T-helper 1 cell treated with Interleukin-12 subunit alpha and Interleukin-12 subunit beta and Interleukin-4 antibody, amounts not matched to agents 30 μg/mL and 1 μg/mL, for 36 hours (primary cell): Measurements from ENCODE around the gene SNTA1.
"Not testable (repeated sequence)": the region's sequence is repeated elsewhere in the genome, so short reads cannot be mapped to it uniquely, and the experiment has no call there.

ENCODE experiments used
- H3K27ac Mint-ChIP-seq: one replicate; pipeline ENCODE4 v1.8.0; 2021; ENCODE audit warnings: mild to moderate bottlenecking, mixed read lengths
- H3K27me3 Mint-ChIP-seq: one replicate; pipeline ENCODE4 v1.8.0; 2021; ENCODE audit warnings: low read depth, mixed read lengths
- H3K36me3 Mint-ChIP-seq: one replicate; pipeline ENCODE4 v1.8.0; 2021; ENCODE audit warnings: low read depth, mixed read lengths
- H3K4me1 Mint-ChIP-seq: one replicate; pipeline ENCODE4 v1.8.0; 2021; ENCODE audit warnings: low read depth, mixed read lengths
- H3K4me3 Mint-ChIP-seq: one replicate; pipeline ENCODE4 v1.8.0; 2021; ENCODE audit warnings: mild to moderate bottlenecking, moderate library complexity, mixed read lengths
- H3K9me3 Mint-ChIP-seq: one replicate; pipeline ENCODE4 v1.8.0; 2021; ENCODE audit warnings: mixed read lengths

Gene SNTA1

GRCh38 chr20:33474963-33475362 is 31.4 kb upstream of the SNTA1 start:
- Mint-ChIP-seq H3K27me3 (peaks cover 6% of the 10 kb centered on the region), H3K36me3 (no peaks in the 10 kb centered on the region), H3K27ac (no peak overlapping the region), H3K9me3 (no peaks in the 10 kb centered on the region), H3K4me3 (no peak overlapping the region), H3K4me1 (no peaks in the 10 kb centered on the region)

DNA sequence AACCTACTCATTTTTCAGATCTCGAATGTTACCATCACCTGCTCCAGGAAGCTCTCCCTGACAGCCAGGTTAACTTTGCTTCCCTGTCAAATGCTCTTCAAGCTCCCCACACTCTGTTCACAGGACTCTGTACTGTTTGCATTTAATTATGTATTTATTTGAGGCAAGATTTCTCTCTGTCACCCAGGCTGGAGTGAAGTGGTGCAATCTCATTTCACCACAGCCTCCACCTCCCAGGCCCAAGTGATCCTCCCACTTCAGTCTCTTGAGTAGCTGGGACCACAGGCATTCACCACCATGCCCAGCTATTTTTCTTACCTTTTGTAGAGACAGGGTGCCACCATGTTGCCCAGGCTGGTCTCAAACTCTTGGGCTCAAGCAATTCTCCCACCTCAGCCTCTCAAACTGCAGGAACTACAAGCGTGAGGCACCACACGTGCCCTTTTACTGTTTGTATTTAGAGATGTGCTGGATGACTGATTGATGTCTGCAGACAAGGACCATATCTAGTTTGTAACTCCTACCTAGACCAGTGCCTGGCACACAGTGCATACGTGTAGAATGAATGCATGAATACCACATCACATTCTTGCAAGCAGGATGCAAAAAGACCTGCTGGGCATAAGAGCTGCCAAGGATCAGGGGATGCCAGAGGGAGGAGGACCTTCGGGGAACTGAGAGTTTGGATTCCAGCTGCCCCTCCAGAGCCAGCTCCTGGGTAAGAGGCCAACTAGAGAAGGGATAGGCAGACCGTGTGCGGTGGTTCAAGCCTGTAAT is 30.7 kb upstream of the SNTA1 start:
- H3K36me3 Mint-ChIP-seq = no peaks in the 10 kb centered on the region
- no peaks in the 10 kb centered on the region for H3K9me3 Mint-ChIP-seq
- H3K4me3 Mint-ChIP-seq = no peak overlapping the region
- H3K27ac Mint-ChIP-seq = no peak overlapping the region
- no peaks in the 10 kb centered on the region for H3K4me1 Mint-ChIP-seq
- peaks cover 6% of the 10 kb centered on the region for H3K27me3 Mint-ChIP-seq

DNA sequence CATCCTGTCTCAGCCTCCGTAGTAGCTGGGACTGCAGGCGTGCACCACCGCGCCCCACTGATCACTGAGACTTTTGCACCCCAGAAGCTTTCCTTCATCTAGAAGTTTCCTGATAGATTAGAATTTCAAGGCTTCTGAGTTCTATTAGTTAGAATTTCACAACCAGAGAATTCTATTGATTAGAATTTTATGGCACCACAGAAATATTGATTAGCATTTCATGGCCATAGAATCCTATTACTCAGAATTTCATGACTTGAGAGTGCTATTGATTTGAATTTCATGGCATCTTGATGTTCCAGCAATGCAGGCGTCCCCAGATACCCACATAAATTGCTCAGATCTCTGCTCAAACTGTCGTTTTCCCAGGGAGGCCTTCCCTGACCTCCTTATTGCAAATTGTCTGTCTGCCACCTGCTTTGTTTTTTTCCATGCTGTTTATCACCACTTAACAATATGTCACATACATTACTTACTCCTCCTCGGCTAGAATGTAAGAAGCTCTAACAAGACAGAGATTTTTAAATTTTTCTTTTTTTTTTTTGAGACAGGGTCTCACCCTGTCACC is 29.4 kb upstream of the SNTA1 start:
- H3K36me3 Mint-ChIP-seq = no peaks in the 10 kb centered on the region
- no peak overlapping the region for H3K4me3 Mint-ChIP-seq
- no peaks in the 10 kb centered on the region for H3K9me3 Mint-ChIP-seq
- peaks cover 6% of the 10 kb centered on the region for H3K27me3 Mint-ChIP-seq
- H3K4me1 Mint-ChIP-seq = no peaks in the 10 kb centered on the region
- H3K27ac Mint-ChIP-seq = no peak overlapping the region

DNA sequence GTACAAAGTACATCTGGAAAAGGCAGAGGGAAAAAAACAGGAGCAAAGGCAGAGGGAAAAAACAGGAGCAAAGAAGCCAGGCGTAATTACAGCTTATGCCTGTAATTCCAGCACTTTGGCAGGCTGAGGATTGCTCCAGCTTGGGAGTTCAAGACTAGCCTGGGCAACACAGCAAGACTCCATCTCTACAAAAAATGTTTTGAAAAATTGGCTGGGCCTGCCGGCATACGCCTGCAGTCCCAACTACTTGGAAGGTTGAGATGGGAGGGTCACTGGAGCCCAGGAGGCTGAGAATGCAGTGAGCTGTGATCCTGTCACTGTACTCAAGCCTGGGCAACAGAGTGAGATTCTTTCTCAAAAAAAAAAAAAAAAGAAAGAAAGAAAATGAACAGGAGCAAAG is 27.3 kb upstream of the SNTA1 start:
- H3K27me3 Mint-ChIP-seq = peaks cover 6% of the 10 kb centered on the region
- no peaks in the 10 kb centered on the region for H3K4me1 Mint-ChIP-seq
- no peak overlapping the region for H3K27ac Mint-ChIP-seq
- no peaks in the 10 kb centered on the region for H3K9me3 Mint-ChIP-seq
- no peak overlapping the region for H3K4me3 Mint-ChIP-seq
- H3K36me3 Mint-ChIP-seq = no peaks in the 10 kb centered on the region

DNA sequence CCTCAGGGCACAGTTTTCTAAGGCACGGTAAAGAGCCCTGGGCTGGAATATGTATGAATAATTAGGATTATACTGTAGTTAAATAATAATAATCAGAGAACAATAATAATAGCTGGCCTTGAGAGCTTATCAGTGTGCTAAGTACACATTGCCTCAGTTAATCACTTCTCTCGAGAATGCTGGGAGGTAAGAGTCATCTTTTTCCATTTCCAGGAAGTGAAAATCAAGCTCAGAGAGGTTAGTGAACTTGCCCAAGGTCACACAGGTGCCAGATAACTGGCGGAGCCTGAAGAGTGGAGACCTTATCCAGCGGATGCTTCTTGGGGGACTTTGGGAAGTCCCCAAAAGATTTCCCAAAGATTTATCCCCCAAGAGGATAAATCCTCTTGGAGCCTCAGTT is 26.9 kb upstream of the SNTA1 start:
- Mint-ChIP-seq H3K27ac (no peak overlapping the region), H3K4me1 (no peaks in the 10 kb centered on the region), H3K36me3 (no peaks in the 10 kb centered on the region), H3K9me3 (no peaks in the 10 kb centered on the region), H3K4me3 (no peak overlapping the region), H3K27me3 (peaks cover 6% of the 10 kb centered on the region)

- Mint-ChIP-seq H3K27ac (no peak overlapping the region), H3K9me3 (no peaks in the 10 kb centered on the region), H3K4me3 (no peak overlapping the region), H3K36me3 (no peaks in the 10 kb centered on the region), H3K4me1 (peaks cover 3% of the 10 kb centered on the region), H3K27me3 (no peaks in the 10 kb centered on the region)
Measured at GRCh38 chr20:33466303-33466646, 22.7 kb upstream of the SNTA1 start.

GRCh38 chr20:33465481-33466302 is 22.1 kb upstream of the SNTA1 start:
- Mint-ChIP-seq H3K27ac (no peak overlapping the region), H3K27me3 (no peaks in the 10 kb centered on the region), H3K4me3 (no peak overlapping the region), H3K36me3 (no peaks in the 10 kb centered on the region), H3K9me3 (no peaks in the 10 kb centered on the region), H3K4me1 (peaks cover 3% of the 10 kb centered on the region)

GRCh38 chr20:33464759-33465158 is 21.2 kb upstream of the SNTA1 start:
- not testable (repeated sequence) for H3K27me3 Mint-ChIP-seq, H3K27ac Mint-ChIP-seq, H3K4me3 Mint-ChIP-seq, H3K9me3 Mint-ChIP-seq, H3K36me3 Mint-ChIP-seq, H3K4me1 Mint-ChIP-seq

GRCh38 chr20:33463332-33464101 is 20.0 kb upstream of the SNTA1 start:
- H3K9me3 Mint-ChIP-seq = no peaks in the 10 kb centered on the region
- no peaks in the 10 kb centered on the region for H3K36me3 Mint-ChIP-seq
- H3K27ac Mint-ChIP-seq = no peak overlapping the region
- no peak overlapping the region for H3K4me3 Mint-ChIP-seq
- H3K4me1 Mint-ChIP-seq = peaks cover 6% of the 10 kb centered on the region
- H3K27me3 Mint-ChIP-seq = no peaks in the 10 kb centered on the region

GRCh38 chr20:33460711-33461110 is 17.1 kb upstream of the SNTA1 start:
- Mint-ChIP-seq H3K4me3 (no peak overlapping the region), H3K27me3 (no peaks in the 10 kb centered on the region), H3K36me3 (no peaks in the 10 kb centered on the region), H3K4me1 (peaks cover 9% of the 10 kb centered on the region), H3K27ac (no peak overlapping the region), H3K9me3 (no peaks in the 10 kb centered on the region)

DNA sequence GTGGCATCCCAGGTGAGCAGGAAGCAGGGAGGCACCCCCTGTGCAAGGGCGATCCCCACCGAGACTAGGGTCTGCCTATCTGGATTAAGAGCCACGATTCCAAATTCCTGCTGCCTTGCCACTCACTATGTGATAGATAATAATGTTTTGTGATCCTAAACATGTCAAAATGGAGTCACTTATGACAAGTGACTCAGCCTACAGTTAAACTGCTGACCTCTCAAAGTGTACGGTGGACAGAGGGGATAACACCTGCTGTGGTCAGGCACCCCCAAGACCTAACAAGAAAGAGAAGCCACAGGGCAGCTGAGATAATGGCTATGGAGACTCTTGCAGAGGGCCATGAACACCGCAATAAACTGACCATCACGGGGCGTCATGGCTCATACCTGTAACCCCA is 16.0 kb upstream of the SNTA1 start:
- Mint-ChIP-seq H3K27me3 (no peaks in the 10 kb centered on the region), H3K4me1 (peaks cover 9% of the 10 kb centered on the region), H3K4me3 (no peak overlapping the region), H3K9me3 (no peaks in the 10 kb centered on the region), H3K27ac (no peak overlapping the region), H3K36me3 (no peaks in the 10 kb centered on the region)

- not testable (repeated sequence) for H3K36me3 Mint-ChIP-seq, H3K4me1 Mint-ChIP-seq, H3K9me3 Mint-ChIP-seq, H3K4me3 Mint-ChIP-seq, H3K27me3 Mint-ChIP-seq, H3K27ac Mint-ChIP-seq
Measured at GRCh38 chr20:33456916-33457642, 13.5 kb upstream of the SNTA1 start.

DNA sequence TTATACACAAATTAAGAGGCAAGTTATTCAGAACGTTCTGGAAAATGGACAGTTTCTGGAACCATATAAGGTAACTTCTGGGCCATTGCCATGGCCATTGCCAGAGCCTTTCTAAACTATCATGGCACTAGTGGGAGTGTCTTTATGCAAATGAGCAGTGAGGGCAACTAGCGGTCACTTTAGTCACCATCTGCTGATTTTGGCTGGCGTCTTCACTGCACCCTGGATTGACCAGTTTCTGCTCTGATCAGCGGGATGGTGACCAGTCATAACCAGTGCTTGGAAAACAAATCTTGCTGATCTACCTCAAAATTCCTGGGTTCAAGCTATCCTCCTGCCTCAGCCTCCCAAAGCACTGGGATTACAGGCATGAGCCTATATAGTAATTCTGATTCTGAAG is 7.3 kb upstream of the SNTA1 start:
- peaks cover 4% of the 10 kb centered on the region for H3K4me1 Mint-ChIP-seq
- H3K36me3 Mint-ChIP-seq = no peaks in the 10 kb centered on the region
- H3K27ac Mint-ChIP-seq = no peak overlapping the region

More for the DNA sequence above, 7.3 kb upstream of the SNTA1 start:
- Mint-ChIP-seq H3K27me3 (peaks cover 6% of the 10 kb centered on the region), H3K4me3 (no peak overlapping the region), H3K9me3 (no peaks in the 10 kb centered on the region)
